Stimulated activated CD8-positive, alpha-beta memory T cell treated with anti-CD3 and anti-CD28 coated beads, Interleukin-7, amount 100 ng/mL, for 24 hours (primary cell): ENCODE results near the gene AGBL2.
"Not testable (repeated sequence)": the region's sequence is repeated elsewhere in the genome, so short reads cannot be mapped to it uniquely, and the experiment has no call there.

Source experiments
- DNase-seq: peaks from one replicate; pipeline ENCODE4 v3.0.0-alpha.2; 2020; ENCODE audit warnings: low read depth

The AGBL2 gene

DNA sequence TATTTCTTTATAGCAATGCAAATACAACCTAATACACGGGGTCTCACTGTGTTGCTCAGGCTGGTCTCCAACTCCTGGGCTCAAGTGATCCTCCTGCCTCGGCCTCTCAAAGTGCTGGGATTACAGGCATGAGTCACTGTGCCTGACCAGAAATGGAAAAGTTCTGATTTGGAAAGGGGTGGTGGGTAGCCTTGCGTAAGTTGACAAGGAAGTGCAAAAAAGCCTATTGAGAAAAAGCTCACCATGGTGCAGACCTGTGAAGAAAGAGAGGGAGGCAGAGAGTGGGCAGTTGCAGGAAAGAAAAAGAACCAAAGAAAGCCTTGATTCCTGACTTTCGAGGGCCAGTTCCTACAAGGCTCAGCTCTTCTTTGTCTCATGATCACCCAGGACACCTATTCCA is 27.1 kb downstream of the AGBL2 start:
- no peak for DNase-seq

DNA sequence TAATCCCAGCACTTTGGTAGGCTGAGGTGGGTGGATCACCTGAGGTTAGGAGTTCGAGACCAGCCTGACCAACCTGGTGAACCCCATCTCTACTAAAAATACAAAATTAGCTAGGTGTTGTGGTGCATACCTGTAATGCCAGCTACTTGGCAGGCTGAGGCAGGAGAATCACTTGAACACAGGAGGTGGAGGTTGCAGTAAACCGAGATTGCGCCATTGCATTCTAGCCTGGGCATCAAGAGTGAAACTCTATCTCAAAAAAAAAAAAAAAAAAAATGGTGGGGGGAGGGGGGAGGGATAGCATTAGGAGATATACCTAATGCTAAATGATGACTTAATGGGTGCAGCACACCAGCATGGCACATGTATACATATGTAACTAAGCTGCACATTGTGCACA is 28.5 kb downstream of the AGBL2 start:
- DNase-seq: not testable (repeated sequence)

GRCh38 chr11:47686151-47686550 is 29.0 kb downstream of the AGBL2 start:
- DNase-seq: no peak

DNA sequence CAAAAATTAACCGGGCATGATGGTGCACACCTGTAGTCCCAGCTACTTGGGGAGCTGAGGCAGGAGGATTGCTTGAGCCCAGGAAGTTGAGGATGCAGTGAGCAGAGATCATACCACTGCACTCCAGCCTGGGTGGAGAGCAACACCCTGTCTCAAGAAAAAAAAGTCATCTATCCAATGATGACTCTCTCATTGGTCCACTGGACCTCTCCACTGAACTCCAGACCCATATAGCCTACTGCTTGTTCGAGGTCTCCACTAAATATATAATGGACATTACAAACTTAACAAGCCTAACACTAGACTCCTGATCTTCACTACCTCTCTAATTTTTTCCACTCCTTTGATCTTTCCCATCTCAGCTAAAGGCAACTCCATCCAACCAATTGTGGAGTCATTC is 39.3 kb downstream of the AGBL2 start:
- no peak for DNase-seq

- no peak for DNase-seq
Measured at GRCh38 chr11:47672283-47672730, 42.9 kb downstream of the AGBL2 start.

GRCh38 chr11:47669856-47670255 is 45.3 kb downstream of the AGBL2 start:
- DNase-seq: no peak

- DNase-seq: no peak
Measured at GRCh38 chr11:47668665-47669064, 46.5 kb downstream of the AGBL2 start.

DNA sequence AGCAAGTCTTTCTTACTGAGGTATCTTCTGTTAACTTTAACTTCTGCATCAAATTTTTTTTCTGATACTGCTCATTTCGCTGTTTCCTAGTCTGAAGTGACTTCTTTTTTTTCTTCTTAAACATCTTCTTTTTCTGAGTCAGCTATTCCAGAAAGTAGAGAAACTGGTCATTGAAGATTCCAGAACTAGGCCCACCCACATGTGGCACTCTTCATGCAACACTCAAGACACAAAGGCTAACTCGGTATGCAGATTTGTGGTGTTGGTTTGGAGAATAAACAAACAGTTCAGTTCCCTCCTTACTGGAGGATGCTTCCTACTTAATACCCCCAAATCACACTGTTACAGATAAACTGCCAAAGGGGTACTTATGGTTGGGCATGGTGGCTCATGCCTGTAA is 47.6 kb downstream of the AGBL2 start:
- DNase-seq: no peak

DNA sequence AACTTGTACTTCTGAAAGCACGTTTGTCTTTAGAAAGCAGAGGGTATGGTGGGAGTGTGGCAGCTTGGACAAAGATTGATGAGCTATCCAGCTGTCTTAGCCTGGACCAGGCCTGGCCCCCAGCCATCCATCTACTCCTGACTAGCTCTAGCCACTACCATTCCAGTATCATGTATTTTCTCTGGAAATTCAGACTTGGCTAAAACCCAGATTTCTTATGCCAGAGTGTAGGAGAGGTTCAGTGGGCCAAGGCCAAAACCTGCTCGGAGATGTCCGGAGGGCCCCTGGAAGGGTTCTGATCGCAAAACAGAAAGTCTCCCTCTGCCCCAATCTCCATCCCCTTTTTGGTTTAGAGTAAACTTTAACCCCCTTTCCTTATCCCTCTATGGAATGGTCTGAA is 48.0 kb downstream of the AGBL2 start:
- DNase-seq: no peak

DNA sequence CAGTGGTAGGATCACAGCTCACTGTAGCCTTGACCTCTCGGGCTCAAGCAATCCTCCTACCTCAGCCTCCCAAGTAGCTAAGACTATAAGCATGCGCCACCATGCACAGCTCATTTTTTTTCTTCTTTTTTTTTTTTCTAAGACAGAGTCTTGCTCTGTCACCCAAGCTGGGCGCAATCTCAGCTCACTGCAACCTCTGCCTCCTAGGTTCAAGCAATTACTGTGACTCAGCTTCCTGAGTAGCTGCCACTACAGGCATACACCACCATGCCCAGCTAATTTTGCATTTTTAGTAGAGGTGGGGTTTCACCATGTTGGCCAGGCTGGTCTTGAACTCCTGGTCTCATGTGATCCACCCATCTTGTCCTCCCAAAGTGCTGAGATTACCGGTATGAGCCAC is 50.2 kb downstream of the AGBL2 start:
- DNase-seq: not testable (repeated sequence)

DNA sequence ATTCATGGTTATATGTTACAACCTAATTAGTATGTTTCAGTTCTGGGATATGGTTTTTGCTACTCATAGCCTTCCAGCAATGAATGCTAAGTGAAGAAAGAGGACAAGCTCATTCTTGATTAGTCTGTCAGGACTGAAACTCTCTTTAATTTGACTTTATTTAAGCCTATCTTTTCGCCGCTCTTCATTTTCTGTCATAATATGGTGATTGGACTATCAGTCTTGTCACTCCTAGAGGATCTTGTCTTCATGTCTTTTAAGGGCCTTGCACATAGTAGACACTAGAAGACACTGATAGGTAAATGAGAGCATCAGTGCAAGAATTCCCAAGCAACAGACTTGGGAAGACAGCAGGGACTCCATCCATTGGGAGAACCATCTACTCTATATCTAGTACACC is 53.9 kb downstream of the AGBL2 start:
- no peak for DNase-seq

- no peak for DNase-seq
Measured at GRCh38 chr11:47659276-47659675, 55.9 kb downstream of the AGBL2 start.

DNA sequence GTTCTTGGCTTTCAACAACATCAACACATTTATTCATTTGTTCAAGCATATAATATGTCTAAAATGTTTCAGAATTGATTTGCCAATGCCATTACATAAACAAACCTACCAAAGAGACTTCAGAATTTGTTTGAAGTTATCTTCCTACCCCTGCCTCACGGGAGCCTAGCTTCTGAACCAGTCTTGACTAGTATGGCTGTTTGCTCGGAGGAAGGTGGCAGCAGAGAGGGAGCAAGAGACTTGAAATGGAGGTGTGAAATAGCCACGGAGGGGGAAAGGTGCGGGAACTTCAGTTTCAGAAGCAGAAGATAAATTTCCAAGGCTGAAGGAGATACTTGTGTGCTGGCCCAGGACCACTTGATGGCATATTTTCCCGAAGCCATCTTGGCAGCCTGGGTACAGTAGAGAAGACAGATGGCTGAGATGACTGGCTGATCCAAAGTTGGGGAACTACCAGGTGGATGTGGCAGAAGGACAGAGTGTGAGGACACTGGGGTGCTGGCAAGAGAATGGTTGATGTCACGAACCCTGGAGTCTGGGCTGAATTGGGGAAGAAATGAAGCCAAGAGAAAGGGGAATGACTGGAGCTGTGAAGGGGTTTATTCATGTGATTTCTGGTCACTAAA is 58.8 kb downstream of the AGBL2 start:
- no peak for DNase-seq

DNA sequence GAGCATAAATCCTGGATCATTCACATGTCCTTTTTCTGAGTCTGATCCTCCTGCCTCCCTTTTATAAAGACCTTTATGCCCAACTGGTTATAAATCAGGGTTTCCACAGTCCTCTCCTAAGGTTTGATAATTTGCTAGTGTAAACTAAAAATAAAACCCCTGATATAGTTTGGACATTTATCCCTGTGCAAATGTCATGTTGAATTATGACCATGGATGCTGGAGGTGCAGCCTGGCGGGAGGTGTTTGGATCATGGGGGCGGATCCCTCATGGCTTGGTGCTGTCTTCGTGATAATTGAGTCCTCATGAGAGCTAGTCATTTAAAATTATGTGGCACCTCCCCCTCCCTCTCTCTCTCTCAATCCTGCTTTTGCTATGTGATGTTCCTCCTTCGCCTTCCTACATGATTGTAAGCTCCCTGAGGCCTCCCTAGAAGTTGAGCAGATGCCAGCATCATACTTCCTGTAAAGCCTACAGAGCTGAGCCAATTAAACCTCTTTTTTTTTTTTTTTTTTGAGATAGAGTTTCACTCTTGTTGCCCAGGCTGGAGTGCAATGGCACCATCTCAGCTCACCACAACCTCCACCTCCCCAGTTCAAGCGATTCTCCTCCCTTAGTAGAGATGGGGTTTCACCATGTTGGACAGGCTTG is 63.2 kb downstream of the AGBL2 start:
- DNase-seq: no peak

DNA sequence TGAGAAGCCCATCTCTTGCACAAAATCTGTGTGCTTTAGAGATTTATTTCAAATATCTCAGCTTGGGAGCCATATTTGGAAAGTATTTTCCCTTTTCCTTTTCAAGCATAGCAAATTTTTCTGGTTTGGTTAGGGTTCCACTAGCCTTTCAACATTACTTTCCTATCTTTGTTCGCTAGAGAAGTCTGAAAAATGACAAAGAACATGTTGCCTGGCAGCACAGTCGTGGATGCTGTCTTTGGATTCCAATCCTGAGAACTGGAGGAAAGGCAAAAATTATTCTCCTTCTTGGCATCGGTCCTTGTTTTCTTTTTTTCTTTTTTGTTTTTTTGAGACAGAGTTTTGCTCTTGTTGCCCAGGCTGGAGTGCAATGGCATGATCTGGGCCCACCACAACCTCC is 65.9 kb downstream of the AGBL2 start:
- no peak for DNase-seq

DNA sequence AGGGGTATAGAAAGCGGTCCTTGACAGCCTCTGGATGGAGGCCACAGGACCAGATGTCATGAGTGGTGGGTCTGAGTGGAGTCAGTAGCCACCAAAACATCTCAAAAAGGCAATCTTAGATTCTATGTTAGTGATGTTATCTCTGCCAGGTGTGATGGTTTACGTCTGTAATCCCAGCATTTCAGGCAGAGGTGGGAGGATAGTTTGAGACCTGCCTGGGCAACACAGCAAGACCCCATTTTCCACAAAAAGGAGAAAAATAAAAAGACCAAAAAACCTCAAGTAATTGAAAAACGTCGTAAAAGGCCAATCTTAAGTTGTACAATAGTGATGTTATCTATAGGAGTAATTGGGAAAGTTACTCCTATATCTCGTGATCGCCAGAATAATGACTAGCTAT is 69.2 kb downstream of the AGBL2 start:
- no peak for DNase-seq

DNA sequence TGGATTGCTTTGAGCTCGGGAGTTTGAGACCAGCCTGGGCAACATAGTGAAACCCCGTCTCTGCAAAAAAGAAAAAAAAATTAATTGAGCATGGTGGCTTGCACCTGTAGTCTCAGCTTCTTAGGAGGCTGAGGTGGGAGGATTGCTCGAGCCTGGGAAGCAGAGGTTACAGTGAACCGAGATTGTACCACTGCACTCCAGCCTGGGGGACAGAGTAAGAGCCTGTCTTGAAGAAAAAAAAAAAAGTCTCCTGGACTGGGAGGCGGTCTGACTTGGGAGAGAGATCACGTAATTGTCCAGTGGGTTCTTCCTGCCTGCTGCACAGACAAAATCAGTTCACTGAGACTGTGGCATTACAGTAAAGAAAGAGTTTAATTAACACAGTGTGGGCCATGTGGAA is 69.7 kb downstream of the AGBL2 start:
- DNase-seq: no peak

DNA sequence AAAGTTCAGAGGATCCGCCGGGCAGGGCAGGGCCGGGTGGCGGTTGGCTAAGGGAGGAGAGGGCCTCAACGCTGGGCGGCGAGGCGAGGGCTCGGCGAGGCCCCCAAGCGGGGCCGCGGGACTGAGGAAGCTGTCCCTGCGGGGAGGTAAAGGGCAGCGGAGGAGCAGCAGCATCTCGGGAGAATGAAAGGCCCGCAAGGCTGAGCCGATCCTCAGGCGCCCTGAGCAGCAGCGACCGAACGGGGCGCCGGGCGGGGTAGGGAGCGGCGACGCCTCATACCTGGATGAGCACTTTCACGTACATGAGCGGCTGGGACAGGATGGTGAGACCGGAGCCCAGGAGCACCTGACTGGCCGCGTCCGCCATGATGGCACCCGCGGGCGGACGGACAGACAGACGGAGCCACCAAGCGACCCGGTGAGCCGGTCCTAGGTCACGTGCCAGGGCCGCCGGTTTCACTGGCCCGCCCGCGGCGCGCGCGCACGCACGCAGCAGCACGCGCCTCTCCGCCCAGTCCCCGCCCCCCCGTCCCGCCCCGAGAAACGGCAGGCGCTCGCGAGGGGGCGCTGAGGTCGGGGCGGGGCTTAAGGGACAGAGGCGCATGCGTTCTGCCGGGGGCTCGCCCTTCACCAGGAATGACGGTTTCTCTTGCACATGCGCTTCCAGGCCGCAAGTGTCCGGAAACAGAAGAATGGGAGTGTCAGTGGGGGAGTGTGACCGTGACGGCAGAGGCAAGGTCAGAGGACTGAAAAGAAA is 72.9 kb downstream of the AGBL2 start, which contains the start of gene MTCH2:
Gene MTCH2 (minus strand): TSS at position 461 of the 757 bp plus-strand sequence. CDS start 94 bp downstream, at position 367.
- DNase-seq: peak; percentile 95

DNA sequence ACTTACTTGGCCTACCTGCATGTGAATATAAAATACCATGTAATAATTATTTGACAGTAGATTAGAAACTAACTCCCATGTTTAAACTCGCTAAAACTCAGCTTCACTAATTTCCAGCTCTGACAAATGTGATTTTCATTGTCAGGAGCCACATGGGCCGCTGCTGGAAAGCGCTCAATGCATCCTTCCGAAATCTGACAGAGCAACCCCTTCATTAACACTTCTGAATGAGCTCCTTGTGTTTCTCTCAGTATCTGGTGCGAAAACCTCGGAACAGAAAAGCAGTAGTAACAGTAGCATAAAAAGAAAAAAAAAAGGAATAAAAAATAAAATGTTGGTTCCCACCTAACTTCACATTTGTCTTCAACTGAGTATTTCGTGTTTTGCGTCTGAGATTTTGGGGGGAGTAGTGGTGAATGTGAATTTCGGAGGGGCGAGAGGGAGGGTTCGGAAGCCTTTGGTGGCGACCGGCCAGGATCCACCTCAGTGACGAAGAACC is 73.5 kb downstream of the AGBL2 start:
- no peak for DNase-seq

DNA sequence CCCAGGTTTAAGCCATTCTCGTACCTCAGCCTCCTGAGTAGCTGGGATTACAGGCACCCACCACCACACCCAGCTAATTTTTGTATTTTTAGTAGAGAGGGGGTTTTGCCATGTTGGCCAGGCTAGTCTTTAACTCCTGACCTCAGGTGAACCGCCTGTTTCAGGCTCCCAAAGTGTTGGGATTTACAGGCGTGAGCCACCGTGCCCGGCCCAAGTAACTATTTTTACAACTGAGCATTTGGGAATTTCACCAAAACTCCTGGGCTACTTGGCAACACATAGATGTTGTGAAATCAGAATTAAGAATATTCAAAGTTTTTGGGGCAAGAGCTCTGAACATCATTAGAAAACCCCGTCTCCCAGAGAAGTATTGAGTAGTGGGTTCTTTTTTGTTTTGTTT is 74.7 kb downstream of the AGBL2 start:
- DNase-seq: not testable (repeated sequence)

DNA sequence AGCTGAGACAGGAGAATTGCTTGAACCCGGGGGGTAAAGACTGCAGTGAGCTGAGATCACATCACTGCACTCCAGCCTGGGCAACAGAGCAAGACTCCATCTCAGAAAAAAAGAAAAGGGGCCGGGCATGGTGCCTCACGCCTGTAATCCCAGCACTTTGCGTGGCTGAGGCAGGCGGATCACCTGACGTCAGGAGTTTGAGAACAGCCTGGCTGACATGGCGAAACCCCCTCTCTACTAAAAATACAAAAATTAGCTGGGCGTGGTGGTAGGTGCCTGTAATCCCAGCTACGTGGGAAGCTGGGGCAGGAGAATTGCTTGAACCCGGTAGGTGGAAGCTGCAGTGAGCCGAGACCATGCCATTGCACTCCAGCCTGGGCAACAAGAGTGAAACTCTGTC is 78.8 kb downstream of the AGBL2 start:
- DNase-seq: not testable (repeated sequence)

- DNase-seq: no peak
Measured at GRCh38 chr11:47631473-47631872, 83.7 kb downstream of the AGBL2 start.

- DNase-seq: no peak
Measured at GRCh38 chr11:47628026-47628425, 87.1 kb downstream of the AGBL2 start.
